ENCODE measurements around the gene C3orf62. TPM values are rescaled to one million over a fixed set of nuclear protein-coding genes. Genes with fewer than 3 reads are reported as not detected.

Gene C3orf62
- total RNA-seq, 2 experiments from 2014 or later = 7.0 to 7.5 TPM

DNA sequence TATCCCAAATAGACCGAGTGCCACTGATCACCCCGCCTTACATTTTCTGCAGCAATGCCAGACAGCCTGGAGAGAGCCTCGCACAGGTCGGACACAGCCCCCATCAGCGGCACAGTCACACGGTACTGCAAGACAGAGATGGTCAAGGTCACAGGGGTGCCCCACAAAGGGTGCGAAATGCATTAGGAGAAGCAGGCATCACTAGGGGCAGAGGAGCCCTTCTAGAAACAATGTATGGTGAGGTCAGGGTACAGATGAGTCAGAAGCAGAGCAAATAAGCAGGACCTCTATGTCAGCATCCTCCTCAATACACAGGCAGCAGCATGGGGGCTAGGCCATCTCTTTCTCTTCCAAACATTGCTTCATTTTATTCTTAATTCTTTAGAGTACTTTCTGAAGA is 21.5 kb upstream of the C3orf62 start:
- Histone ChIP-seq H3K27ac (ENCODE audit: low read depth in 1 of 2, low read length in 2 of 2) (no peak overlapping the region), H3K27me3 (ENCODE audit: control insufficient read depth in 1 of 2, insufficient read depth in 2 of 2, low read length in 2 of 2) (no peaks in the 10 kb centered on the region), H3K9me3 (ENCODE audit: control insufficient read depth in 1 of 2, insufficient read depth in 1 of 2, low read length in 2 of 2) (no peaks in the 10 kb centered on the region), H3K4me1 (ENCODE audit: insufficient read depth, low read length) (no peaks in the 10 kb centered on the region), H3K4me3 (ENCODE audit: low read length) (no peak overlapping the region), H3K36me3 (ENCODE audit: insufficient read depth, low read length) (peaks cover 85% of the 10 kb centered on the region)
- DNase-seq (no peak), ATAC-seq (ENCODE audit: poor library complexity) (no peak)
- H3K36me3 Mint-ChIP-seq (ENCODE audit: low read depth) = peaks cover 87% of the 10 kb centered on the region
- H3K9me3 Mint-ChIP-seq = no peaks in the 10 kb centered on the region
- H3K4me1 Mint-ChIP-seq (ENCODE audit: low read depth) = no peaks in the 10 kb centered on the region
- H3K27me3 Mint-ChIP-seq = no peaks in the 10 kb centered on the region
- H3K27ac Mint-ChIP-seq = no peak overlapping the region
- intact Hi-C loops (cut with DNase I, micrococcal nuclease) = no loop called here
- no peak overlapping the region for H3K4me3 Mint-ChIP-seq
- ChIA-PET CTCF (no interaction called here), POLR2A (no interaction called here)
- TF ChIP-seq, protein P1, sequence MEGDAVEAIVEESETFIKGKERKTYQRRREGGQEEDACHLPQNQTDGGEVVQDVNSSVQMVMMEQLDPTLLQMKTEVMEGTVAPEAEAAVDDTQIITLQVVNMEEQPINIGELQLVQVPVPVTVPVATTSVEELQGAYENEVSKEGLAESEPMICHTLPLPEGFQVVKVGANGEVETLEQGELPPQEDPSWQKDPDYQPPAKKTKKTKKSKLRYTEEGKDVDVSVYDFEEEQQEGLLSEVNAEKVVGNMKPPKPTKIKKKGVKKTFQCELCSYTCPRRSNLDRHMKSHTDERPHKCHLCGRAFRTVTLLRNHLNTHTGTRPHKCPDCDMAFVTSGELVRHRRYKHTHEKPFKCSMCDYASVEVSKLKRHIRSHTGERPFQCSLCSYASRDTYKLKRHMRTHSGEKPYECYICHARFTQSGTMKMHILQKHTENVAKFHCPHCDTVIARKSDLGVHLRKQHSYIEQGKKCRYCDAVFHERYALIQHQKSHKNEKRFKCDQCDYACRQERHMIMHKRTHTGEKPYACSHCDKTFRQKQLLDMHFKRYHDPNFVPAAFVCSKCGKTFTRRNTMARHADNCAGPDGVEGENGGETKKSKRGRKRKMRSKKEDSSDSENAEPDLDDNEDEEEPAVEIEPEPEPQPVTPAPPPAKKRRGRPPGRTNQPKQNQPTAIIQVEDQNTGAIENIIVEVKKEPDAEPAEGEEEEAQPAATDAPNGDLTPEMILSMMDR (IDR thresholded peaks at IDR 0.05) = no peak

DNA sequence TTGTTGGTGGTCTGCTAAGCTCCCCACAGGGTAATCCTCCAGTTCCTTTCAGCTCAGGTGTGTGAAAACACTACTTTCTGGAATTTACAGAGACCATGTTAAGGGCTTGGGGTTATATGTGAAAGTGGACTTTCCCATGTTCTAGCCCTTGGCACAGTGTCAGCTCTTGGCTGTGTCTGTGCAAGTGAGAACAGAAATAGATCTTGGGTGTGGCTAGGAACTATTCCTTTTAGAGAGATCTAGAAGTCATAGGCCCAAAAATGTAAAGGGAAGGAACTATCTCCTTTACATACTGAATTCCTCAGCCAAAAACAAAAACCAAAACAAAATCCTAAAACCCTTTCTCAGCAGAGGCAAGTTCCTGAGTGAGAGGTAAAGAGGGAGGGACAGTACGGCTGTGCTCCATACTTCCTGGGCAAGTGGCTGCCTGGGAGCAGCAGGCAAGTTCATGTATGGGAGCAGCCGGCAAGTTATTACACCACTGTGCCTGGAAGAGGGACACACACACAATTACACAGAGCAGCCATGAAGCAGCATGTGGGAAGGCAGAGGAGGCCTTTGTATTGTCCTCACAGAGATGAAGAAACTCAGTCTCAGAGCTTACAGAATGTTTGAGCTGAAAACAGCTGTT is 19.9 kb upstream of the C3orf62 start:
- intact Hi-C loops (cut with DNase I, micrococcal nuclease) = no loop called here
- TF ChIP-seq, protein P1 (IDR thresholded peaks at IDR 0.05) = no peak
- Histone ChIP-seq H3K27ac (ENCODE audit: low read depth in 1 of 2, low read length in 2 of 2) (no peak overlapping the region), H3K9me3 (ENCODE audit: control insufficient read depth in 1 of 2, insufficient read depth in 1 of 2, low read length in 2 of 2) (no peaks in the 10 kb centered on the region), H3K4me3 (ENCODE audit: low read length) (no peak overlapping the region), H3K36me3 (ENCODE audit: insufficient read depth, low read length) (peaks cover 87% of the 10 kb centered on the region), H3K4me1 (ENCODE audit: insufficient read depth, low read length) (no peaks in the 10 kb centered on the region), H3K27me3 (ENCODE audit: control insufficient read depth in 1 of 2, insufficient read depth in 2 of 2, low read length in 2 of 2) (no peaks in the 10 kb centered on the region)
- peaks cover 83% of the 10 kb centered on the region for H3K36me3 Mint-ChIP-seq (ENCODE audit: low read depth)
- H3K27ac Mint-ChIP-seq = peak overlapping the region; percentile 55
- ATAC-seq (ENCODE audit: poor library complexity) = no peak
- ChIA-PET POLR2A (no interaction called here), CTCF (no interaction called here)
- H3K27me3 Mint-ChIP-seq = no peaks in the 10 kb centered on the region
- H3K9me3 Mint-ChIP-seq = no peaks in the 10 kb centered on the region
- no peaks in the 10 kb centered on the region for H3K4me1 Mint-ChIP-seq (ENCODE audit: low read depth)
- no peak for DNase-seq
- H3K4me3 Mint-ChIP-seq = no peak overlapping the region

- TF ChIP-seq, protein P1 (IDR thresholded peaks at IDR 0.05) = peak; percentile 80
Measured at GRCh38 chr3:49295489-49296058, 18.5 kb upstream of the C3orf62 start.

More at GRCh38 chr3:49295489-49296058, 18.5 kb upstream of the C3orf62 start:
- no peak overlapping the region for H3K27ac ChIP-seq (ENCODE audit: low read depth in 1 of 2, low read length in 2 of 2)
- Mint-ChIP-seq H3K4me3 (no peak overlapping the region), H3K27ac (peak overlapping the region; percentile 15), H3K9me3 (no peaks in the 10 kb centered on the region), H3K27me3 (no peaks in the 10 kb centered on the region), H3K4me1 (ENCODE audit: low read depth) (no peaks in the 10 kb centered on the region), H3K36me3 (ENCODE audit: low read depth) (peaks cover 74% of the 10 kb centered on the region)
- CTCF ChIA-PET = no interaction called here
- H3K36me3 ChIP-seq (ENCODE audit: insufficient read depth, low read length) = peaks cover 79% of the 10 kb centered on the region
- intact Hi-C loops (cut with DNase I, micrococcal nuclease) = loop anchor here (1.0 kb wide), 1 partner anchor 154 kb away; no protein-coding TSS in a partner anchor
- ATAC-seq (ENCODE audit: poor library complexity) (peak; percentile 81), DNase-seq (peak in 13 of 14 experiments; percentile 5 to 67 (median 32))
- POLR2A ChIA-PET = interaction anchor here (1.2 kb wide), 1 partner anchor 45 kb away, joined by 3 read pairs; no protein-coding TSS in a partner anchor
- H3K27me3 ChIP-seq (ENCODE audit: control insufficient read depth in 1 of 2, insufficient read depth in 2 of 2, low read length in 2 of 2) = no peaks in the 10 kb centered on the region
- no peaks in the 10 kb centered on the region for H3K9me3 ChIP-seq (ENCODE audit: control insufficient read depth in 1 of 2, insufficient read depth in 1 of 2, low read length in 2 of 2)
- H3K4me1 ChIP-seq (ENCODE audit: insufficient read depth, low read length) = no peaks in the 10 kb centered on the region
- no peak overlapping the region for H3K4me3 ChIP-seq (ENCODE audit: low read length)
